SK-N-SH (cell line): ENCODE data around the gene CCDC38. TPM values are rescaled to one million over a fixed set of nuclear protein-coding genes. Genes with fewer than 3 reads are reported as not detected.

Source experiments
- CTCF ChIA-PET: fragments of 300-600, 350-600 bp; formaldehyde crosslinking; extraction: SDS; loops from one replicate; lab custom pipeline; 2021; lab: Yijun Ruan, JAX
- POLR2A ChIA-PET: fragments of 350-600 bp; sonication (Branson Sonifier 250); formaldehyde crosslinking; extraction: SDS; loops from one replicate; lab custom pipeline; 2020; ENCODE audit warnings: antibody characterized with exemption, inconsistent platforms; lab: Yijun Ruan, JAX
- DNase-seq: peaks from one replicate; pipeline ENCODE4 v3.0.0; 2012
- H2AFZ ChIP-seq: fragments of 200-600 bp; sonication (generic); 2 replicates; pipeline ENCODE4 v1.8.1; 2016; ENCODE audit warnings: antibody characterized with exemption, mild to moderate bottlenecking, low read depth
- H3F3A ChIP-seq: fragments of 200-600 bp; sonication (generic); replicated peaks from 2 replicates; pipeline ENCODE3; 2016; ENCODE audit warnings: antibody characterized with exemption, mild to moderate bottlenecking; ENCODE audit not compliant: insufficient read depth
- H3K27ac ChIP-seq, 2 experiments: fragments of 200-500 bp in 1 of 2; fragments of 200-600 bp in 1 of 2; sonication (Bioruptor generic) in 1 of 2; sonication (generic), shearing (Covaris generic) in 1 of 2; 2 replicates each; pipeline versions ENCODE4 v1.5.1 to v1.6.1; 2014 to 2016; ENCODE audit warnings: low read depth in 2 of 2, inconsistent platforms in 1 of 2, low read length in 1 of 2, mild to moderate bottlenecking in 1 of 2, mixed read lengths in 1 of 2
- H3K27me3 ChIP-seq: fragments of 200-600 bp; sonication (generic), shearing (Covaris generic); 2 replicates; pipeline ENCODE4 v1.6.1; 2016; ENCODE audit warnings: mixed run types; ENCODE audit not compliant: insufficient read depth
- H3K36me3 ChIP-seq, 2 experiments: fragments of 200-500 bp in 1 of 2; fragments of 200-600 bp in 1 of 2; sonication (Bioruptor generic) in 1 of 2; sonication (generic) in 1 of 2; replicated peaks in 1 of 2; 2 replicates each; pipeline versions ENCODE3 to v1.5.1; 2014 to 2016; ENCODE audit warnings: low read length in 1 of 2, mild to moderate bottlenecking in 1 of 2; ENCODE audit not compliant: insufficient read depth in 2 of 2, control insufficient read depth in 1 of 2
- H3K4me1 ChIP-seq, 2 experiments: fragments of 200-500 bp in 1 of 2; fragments of 200-600 bp in 1 of 2; sonication (Bioruptor generic) in 1 of 2; sonication (generic), shearing (Covaris generic) in 1 of 2; 2 replicates each; pipeline versions ENCODE4 v1.5.1 to v1.6.1; 2014 to 2016; ENCODE audit warnings: low read depth in 1 of 2, low read length in 1 of 2, mixed run types in 1 of 2; ENCODE audit not compliant: insufficient read depth in 2 of 2, control insufficient read depth in 1 of 2
- H3K4me2 ChIP-seq: fragments of 200-600 bp; sonication (generic), shearing (Covaris generic); 2 replicates; pipeline ENCODE4 v1.6.1; 2017; ENCODE audit warnings: mixed run types
- H3K4me3 ChIP-seq, 2 experiments: fragments of 200-500 bp in 1 of 2; fragments of 200-600 bp in 1 of 2; sonication (Bioruptor generic) in 1 of 2; sonication (generic), shearing (Covaris generic) in 1 of 2; 2 replicates each; pipeline versions ENCODE4 v1.5.1 to v1.8.1; 2014 to 2016; ENCODE audit warnings: low read depth in 2 of 2, inconsistent platforms in 1 of 2, low read length in 1 of 2, mild to moderate bottlenecking in 1 of 2, mixed read lengths in 1 of 2, moderate library complexity in 1 of 2
- H3K79me2 ChIP-seq: fragments of 200-600 bp; sonication (generic); 2 replicates; pipeline ENCODE4 v1.8.1; 2017; ENCODE audit warnings: mild to moderate bottlenecking; ENCODE audit not compliant: insufficient read depth
- H3K9ac ChIP-seq: fragments of 200-600 bp; sonication (generic); 2 replicates; pipeline ENCODE4 v1.6.1; 2017; ENCODE audit warnings: mixed run types
- H3K9me2 ChIP-seq: fragments of 200-600 bp; sonication (generic); 2 replicates; pipeline ENCODE4 v1.6.1; 2017; ENCODE audit warnings: mixed run types
- H3K9me3 ChIP-seq: fragments of 200-600 bp; sonication (generic); 2 replicates; pipeline ENCODE4 v1.6.1; 2017; ENCODE audit warnings: mixed run types, mild to moderate bottlenecking, moderate library complexity
- H4K20me1 ChIP-seq: fragments of 200-600 bp; sonication (generic); 2 replicates; pipeline ENCODE4 v1.6.1; 2017; ENCODE audit warnings: mild to moderate bottlenecking, mixed run types; ENCODE audit not compliant: insufficient read depth
- CHD2 ChIP-seq: fragments of 150-350 bp; IDR thresholded peaks from 2 replicates; pipeline ENCODE4 v1.6.1; 2018; ENCODE audit warnings: low read length; ENCODE audit not compliant: partially characterized antibody
- ELF1 ChIP-seq: IDR thresholded peaks from 2 replicates; pipeline ENCODE4 v1.4.0; 2012
- EP300 ChIP-seq, 2 experiments: IDR thresholded peaks; 2 replicates each; pipeline versions ENCODE4 v1.4.0 to v1.6.1; 2012; ENCODE audit warnings: borderline replicate concordance in 1 of 2, low read depth in 1 of 2, low read length in 1 of 2
- FOSL2 ChIP-seq: IDR thresholded peaks from 2 replicates; pipeline ENCODE4 v1.4.0; 2012; ENCODE audit warnings: low read depth, mild to moderate bottlenecking, moderate library complexity, borderline replicate concordance
- FOXM1 ChIP-seq: IDR thresholded peaks from 2 replicates; pipeline ENCODE4 v1.4.0; 2012; ENCODE audit warnings: low read depth, mild to moderate bottlenecking
- GATA2 ChIP-seq: sonication (generic); formaldehyde crosslinking; IDR thresholded peaks from 2 replicates; pipeline ENCODE4 v1.5.0; 2020; ENCODE audit warnings: mild to moderate bottlenecking, missing genetic modification reagents
- JUND ChIP-seq: IDR thresholded peaks from 2 replicates; pipeline ENCODE4 v1.4.0; 2012
- MEF2A ChIP-seq: IDR thresholded peaks from 2 replicates; pipeline ENCODE4 v1.4.0; 2012; ENCODE audit warnings: low read depth, borderline replicate concordance
- MXI1 ChIP-seq: IDR thresholded peaks from 2 replicates; pipeline ENCODE4 v1.6.1; 2012; ENCODE audit warnings: mild to moderate bottlenecking, low read depth, low read length, improper control_type of control experiment
- NFIC ChIP-seq: IDR thresholded peaks from 2 replicates; pipeline ENCODE4 v1.4.0; 2012; ENCODE audit warnings: borderline replicate concordance
- PBX3 ChIP-seq: IDR thresholded peaks from 2 replicates; pipeline ENCODE4; 2012
- POLR2AphosphoS5 ChIP-seq: IDR thresholded peaks from 2 replicates; pipeline ENCODE4 v1.6.1; 2012; ENCODE audit warnings: low read depth, low read length
- RCOR1 ChIP-seq: fragments of 150-350 bp; IDR thresholded peaks from 2 replicates; pipeline ENCODE4 v1.6.1; 2017; ENCODE audit warnings: antibody characterized with exemption, low read length
- REST ChIP-seq: IDR thresholded peaks from 2 replicates; pipeline ENCODE4 v1.6.1; 2012; ENCODE audit warnings: mild to moderate bottlenecking, low read depth, low read length, moderate library complexity
- RFX5 ChIP-seq: IDR thresholded peaks from 2 replicates; pipeline ENCODE4 v1.6.1; 2012; ENCODE audit warnings: mild to moderate bottlenecking, improper control_type of control experiment, low read length
- SMC3 ChIP-seq: IDR thresholded peaks from 2 replicates; pipeline ENCODE4 v1.6.1; 2012; ENCODE audit warnings: low read depth, low read length, improper control_type of control experiment
- USF2 ChIP-seq: fragments of 150-350 bp; IDR thresholded peaks from 2 replicates; pipeline ENCODE4 v1.6.1; 2017; ENCODE audit warnings: antibody characterized with exemption, low read length, low read depth, borderline replicate concordance
- WGBS: methylation state at CpG from one replicate; pipeline ENCODE4 v1.1.6; 2017; ENCODE audit warnings: low lambda C conversion rate; 5-methylcytosine and 5-hydroxymethylcytosine counted together
- polyA plus RNA-seq, 3 experiments: library from polyadenylated mRNA; depleted of rRNA; stranded (reverse); fragments of >200 nt; gene quantifications; 2 replicates each; pipeline ENCODE4 v1.2.3, GENCODE V29; 2012
- TF ChIP-seq, protein P1 (sequence below): IDR thresholded peaks from 2 replicates; pipeline ENCODE4 v1.4.0; 2012; ENCODE audit warnings: low read depth, borderline replicate concordance
- TF ChIP-seq, protein P2 (sequence below): IDR thresholded peaks from 2 replicates; pipeline ENCODE4 v1.4.0; 2012; ENCODE audit warnings: low read depth

CCDC38 gene
- polyA plus RNA-seq, 1 of the 3 experiments (the other 2 are of a cell fraction) = not detected

DNA sequence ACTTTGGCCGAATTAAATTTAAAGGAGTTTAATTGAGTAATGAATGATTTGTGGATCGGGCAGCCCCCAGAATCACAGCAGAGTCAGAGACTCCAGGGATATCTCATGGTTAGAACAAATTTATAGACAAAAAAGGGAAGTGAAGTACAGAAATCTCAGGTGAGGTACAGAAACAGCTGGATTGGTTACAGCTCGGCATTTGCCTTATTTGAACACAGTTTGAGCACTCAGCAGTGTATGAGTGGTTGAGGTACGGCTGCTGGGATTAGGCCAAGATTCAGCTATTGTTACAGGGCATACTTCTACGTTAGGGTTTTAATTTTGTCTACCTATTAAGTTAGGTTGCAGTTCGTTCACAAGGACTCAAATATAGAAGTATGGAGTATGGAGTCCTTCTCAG is 23.3 kb downstream of the CCDC38 start:
- TF ChIP-seq USF2 (no peak), FOSL2 (no peak), EP300 (IDR thresholded peaks at IDR 0.05; ENCODE audit: borderline replicate concordance in 1 of 2, low read depth in 1 of 2, low read length in 1 of 2) (no peak), ELF1 (no peak), SMC3 (no peak), NFIC (no peak), MEF2A (no peak), REST (no peak), FOXM1 (no peak), RCOR1 (no peak), RFX5 (no peak), POLR2AphosphoS5 (no peak), CHD2 (no peak), PBX3 (no peak), GATA2 (CRISPR knock-in tag) (no peak), MXI1 (no peak), JUND (no peak)
- TF ChIP-seq, protein P1, sequence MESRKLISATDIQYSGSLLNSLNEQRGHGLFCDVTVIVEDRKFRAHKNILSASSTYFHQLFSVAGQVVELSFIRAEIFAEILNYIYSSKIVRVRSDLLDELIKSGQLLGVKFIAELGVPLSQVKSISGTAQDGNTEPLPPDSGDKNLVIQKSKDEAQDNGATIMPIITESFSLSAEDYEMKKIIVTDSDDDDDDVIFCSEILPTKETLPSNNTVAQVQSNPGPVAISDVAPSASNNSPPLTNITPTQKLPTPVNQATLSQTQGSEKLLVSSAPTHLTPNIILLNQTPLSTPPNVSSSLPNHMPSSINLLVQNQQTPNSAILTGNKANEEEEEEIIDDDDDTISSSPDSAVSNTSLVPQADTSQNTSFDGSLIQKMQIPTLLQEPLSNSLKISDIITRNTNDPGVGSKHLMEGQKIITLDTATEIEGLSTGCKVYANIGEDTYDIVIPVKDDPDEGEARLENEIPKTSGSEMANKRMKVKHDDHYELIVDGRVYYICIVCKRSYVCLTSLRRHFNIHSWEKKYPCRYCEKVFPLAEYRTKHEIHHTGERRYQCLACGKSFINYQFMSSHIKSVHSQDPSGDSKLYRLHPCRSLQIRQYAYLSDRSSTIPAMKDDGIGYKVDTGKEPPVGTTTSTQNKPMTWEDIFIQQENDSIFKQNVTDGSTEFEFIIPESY = no peak
- TF ChIP-seq, protein P2, sequence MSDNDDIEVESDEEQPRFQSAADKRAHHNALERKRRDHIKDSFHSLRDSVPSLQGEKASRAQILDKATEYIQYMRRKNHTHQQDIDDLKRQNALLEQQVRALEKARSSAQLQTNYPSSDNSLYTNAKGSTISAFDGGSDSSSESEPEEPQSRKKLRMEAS = no peak
- 49% methylated on average over 6 of the region's 6 CpGs for WGBS
- Histone ChIP-seq H3K9me2 (no peaks in the 10 kb centered on the region), H3F3A (no peaks in the 10 kb centered on the region), H3K36me3 (no peaks in the 10 kb centered on the region), H3K4me2 (no peak overlapping the region), H3K27ac (no peak overlapping the region), H3K9ac (no peak overlapping the region), H3K4me3 (no peak overlapping the region), H4K20me1 (no peaks in the 10 kb centered on the region), H3K79me2 (no peaks in the 10 kb centered on the region), H2AFZ (no peak overlapping the region; the same call in 1 of the 2 replicates), H3K4me1 (peaks cover 0 to 2% of the 10 kb centered on the region in 2 experiments; a peak in 1 of 4 replicates), H3K27me3 (peaks cover 6% of the 10 kb centered on the region; the same call in 1 of the 2 replicates), H3K9me3 (no peaks in the 10 kb centered on the region)
- ChIA-PET POLR2A (no interaction called here), CTCF (interaction anchor here (0.6 to 8.6 kb wide), 37 partner anchors 11 to 598 kb away, joined by 3 to 154 read pairs (median 5); partner anchors contain the start of genes AMDHD1, CCDC38 and HAL)
- no peak for DNase-seq
